ENCODE data around the gene SCN9A.

The SCN9A gene

GRCh38 chr2:166147883-166148282 is 227.9 kb downstream of the SCN9A start:
- Mint-ChIP-seq H3K27ac (no peak overlapping the region), H3K4me1 (no peaks in the 10 kb centered on the region), H3K9me3 (no peaks in the 10 kb centered on the region), H3K4me3 (no peak overlapping the region), H3K36me3 (ENCODE audit: low read depth) (no peaks in the 10 kb centered on the region), H3K27me3 (ENCODE audit: low read depth) (peaks cover 9% of the 10 kb centered on the region)
- TF ChIP-seq CTCF (IDR thresholded peaks at IDR 0.05; ENCODE audit: unreplicated experiment in 3 of 3), result no peak

All from nephron (organoid).